GM12872 (cell line): ENCODE measurements around the gene POLR2A.

Experiments
- TF ChIP-seq, protein P1 (sequence below): IDR thresholded peaks from 3 replicates; pipeline ENCODE4 v1.5.1; 2011; ENCODE audit warnings: low read depth, mild to moderate bottlenecking, low read length, moderate library complexity; ENCODE audit not compliant: insufficient read depth

POLR2A gene

DNA sequence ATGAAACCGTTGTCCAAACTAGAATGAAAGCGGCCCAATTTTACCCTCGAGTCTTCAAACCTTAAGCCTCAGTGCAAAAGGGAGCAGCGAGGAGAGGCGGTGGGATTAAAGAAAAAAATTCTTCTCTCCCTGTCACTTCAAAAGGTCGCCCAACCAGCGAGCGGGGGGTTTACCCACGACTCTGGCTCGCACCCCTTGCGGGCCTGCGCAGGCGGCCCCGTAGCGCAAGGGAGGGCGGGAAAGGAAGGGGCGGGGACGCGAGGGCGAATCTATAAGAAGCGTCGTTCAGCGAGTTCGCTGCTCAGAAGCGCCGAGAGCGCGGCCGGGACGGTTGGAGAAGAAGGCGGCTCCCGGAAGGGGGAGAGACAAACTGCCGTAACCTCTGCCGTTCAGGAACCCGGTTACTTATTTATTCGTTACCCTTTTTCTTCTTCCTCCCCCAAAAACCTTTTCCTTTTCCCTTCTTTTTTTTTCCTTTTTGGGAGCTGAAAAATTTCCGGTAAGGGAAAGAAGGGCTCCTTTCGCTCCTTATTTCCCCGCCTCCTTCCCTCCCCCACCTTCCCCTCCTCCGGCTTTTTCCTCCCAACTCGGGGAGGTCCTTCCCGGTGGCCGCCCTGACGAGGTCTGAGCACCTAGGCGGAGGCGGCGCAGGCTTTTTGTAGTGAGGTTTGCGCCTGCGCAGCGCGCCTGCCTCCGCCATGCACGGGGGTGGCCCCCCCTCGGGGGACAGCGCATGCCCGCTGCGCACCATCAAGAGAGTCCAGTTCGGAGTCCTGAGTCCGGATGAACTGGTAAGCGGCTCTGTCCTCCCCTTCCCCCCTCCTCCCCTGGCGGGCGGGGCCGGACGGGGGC is at the start of gene POLR2A:
POLR2A (plus strand) TSS at position 300 of the 852 bp plus-strand sequence.
- TF ChIP-seq, protein P1, sequence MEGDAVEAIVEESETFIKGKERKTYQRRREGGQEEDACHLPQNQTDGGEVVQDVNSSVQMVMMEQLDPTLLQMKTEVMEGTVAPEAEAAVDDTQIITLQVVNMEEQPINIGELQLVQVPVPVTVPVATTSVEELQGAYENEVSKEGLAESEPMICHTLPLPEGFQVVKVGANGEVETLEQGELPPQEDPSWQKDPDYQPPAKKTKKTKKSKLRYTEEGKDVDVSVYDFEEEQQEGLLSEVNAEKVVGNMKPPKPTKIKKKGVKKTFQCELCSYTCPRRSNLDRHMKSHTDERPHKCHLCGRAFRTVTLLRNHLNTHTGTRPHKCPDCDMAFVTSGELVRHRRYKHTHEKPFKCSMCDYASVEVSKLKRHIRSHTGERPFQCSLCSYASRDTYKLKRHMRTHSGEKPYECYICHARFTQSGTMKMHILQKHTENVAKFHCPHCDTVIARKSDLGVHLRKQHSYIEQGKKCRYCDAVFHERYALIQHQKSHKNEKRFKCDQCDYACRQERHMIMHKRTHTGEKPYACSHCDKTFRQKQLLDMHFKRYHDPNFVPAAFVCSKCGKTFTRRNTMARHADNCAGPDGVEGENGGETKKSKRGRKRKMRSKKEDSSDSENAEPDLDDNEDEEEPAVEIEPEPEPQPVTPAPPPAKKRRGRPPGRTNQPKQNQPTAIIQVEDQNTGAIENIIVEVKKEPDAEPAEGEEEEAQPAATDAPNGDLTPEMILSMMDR = no peak

DNA sequence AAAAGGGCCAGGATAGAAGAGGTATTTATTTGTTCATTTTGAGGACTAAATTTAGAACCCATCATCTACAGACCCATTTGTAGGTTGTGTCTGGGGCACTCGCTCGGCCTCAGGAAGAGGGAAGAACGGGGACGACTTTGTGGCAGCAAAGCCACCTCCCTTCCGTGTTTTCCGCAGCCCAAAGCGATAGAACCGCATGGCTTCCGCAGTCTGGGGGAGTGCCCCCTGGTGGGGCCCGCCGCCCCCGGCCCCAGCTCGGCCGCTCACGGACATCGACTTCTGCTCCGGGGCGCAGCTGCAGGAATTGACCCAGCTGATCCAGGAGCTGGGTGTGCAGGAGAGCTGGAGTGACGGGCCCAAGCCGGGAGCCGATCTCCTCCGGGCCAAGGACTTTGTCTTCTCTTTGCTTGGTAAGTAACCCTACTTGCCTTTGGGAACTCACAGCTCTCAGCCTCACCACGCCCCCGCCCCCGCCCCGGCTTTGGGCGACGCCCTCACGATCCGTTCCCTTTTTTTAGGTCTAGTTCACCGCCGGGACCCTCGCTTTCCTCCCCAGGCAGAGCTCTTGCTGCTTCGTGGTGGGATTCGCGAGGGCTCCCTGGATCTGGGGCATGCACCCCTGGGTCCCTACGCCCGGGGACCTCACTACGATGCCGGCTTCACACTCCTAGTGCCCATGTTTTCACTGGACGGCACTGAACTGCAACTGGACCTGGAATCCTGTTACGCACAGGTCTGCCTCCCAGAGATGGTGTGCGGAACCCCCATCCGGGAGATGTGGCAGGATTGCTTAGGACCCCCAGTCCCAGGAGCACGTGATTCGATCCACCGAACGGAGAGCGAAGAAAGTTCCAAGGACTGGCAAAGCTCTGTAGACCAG is 48.2 kb upstream of the POLR2A start:
- TF ChIP-seq, protein P1 = peak; percentile 50

DNA sequence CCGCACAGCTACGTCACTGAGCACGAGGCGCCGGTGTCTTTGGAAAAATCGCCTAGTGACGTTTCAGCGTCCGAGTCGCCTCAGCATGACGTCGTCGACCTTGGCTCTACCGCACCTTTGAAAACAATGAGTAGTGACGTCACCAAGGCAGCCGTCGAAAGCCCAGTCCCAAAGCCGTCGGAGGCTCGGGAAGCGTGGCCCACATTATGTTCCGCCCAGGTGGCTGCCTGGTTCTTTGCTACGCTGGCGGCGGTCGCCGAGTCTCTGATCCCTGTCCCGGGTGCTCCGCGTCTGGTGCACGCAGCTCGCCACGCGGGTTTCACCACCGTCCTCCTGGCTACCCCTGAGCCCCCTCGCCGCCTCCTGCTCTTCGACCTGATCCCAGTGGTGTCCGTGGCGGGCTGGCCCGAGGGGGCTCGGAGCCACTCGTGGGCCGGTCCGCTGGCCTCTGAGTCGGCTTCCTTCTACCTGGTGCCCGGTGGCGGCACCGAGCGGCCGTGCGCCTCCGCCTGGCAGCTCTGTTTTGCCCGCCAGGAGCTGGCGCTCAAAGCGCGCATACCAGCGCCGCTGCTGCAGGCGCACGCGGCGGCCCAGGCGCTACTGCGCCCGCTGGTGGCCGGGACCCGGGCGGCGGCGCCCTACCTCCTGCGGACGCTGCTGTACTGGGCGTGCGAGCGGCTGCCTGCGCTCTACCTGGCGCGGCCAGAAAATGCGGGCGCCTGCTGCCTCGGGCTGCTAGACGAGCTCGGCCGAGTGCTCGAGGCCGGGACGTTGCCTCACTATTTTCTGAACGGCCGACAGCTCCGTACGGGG is 47.4 kb upstream of the POLR2A start:
- TF ChIP-seq, protein P1 = peak; percentile 82

DNA sequence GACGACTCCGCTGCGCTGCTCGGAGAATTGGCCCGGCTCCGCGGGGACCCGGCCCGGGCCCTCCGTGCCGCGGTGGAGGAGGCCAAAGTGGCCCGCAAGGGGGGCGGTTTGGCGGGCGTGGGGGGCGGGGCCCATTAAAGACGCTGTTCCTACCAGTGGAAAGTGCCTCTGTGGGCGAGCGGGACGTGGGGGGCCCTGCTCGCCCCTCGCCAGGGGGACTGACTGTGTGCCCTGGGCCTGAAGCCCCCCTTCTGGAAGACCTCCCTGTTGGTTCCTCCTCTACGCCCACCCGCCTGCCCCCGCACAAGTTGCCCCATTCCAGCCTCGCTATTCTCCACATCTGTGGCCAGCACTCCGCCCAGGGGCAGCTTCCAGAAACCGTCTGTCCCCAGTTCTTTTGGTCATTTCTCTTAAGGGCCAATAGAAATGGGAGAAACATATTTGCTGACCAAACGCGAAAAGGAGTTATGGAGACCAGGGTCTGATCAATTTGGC is 46.8 kb upstream of the POLR2A start:
- TF ChIP-seq, protein P1 = no peak

DNA sequence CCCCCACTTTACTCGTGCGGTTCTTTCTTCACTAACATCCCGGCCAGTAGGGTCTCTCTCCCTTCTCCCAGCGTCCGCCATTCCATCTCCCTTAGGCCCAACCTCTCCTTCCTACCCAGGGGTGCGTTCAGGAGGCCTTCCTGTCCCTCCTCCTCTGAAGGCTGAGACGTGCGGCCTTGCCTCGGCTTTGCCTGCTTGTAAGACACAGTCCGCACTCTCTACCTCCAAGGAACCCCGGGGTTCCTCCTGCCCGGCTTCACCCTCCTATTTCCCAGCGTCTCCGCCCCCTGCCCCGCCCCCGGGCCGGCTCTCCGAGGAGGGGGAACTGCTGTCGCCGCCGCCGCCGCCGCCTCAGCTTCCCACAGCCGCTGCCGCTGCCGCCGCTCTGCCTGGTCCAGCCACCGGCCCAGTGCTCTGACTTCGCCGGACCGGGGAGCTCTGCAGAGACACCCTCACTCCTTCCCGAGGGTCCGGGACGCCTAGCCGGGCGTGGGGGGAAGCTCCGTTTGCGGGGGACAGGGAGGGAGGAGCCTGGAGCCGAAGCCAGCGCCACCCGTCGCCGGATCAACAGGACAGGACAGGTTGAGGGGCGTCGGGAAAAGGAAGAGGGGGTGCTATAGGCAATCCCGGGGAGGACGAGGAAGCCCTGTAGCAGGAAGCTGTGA is 46.1 kb upstream of the POLR2A start:
- TF ChIP-seq, protein P1 = no peak

- TF ChIP-seq, protein P1 = no peak
Observed at GRCh38 chr17:7438656-7439460, 45.3 kb upstream of the POLR2A start.
